ENCODE measurements around the gene STYX. TPM values are rescaled to one million over a fixed set of nuclear protein-coding genes. Genes with fewer than 3 reads are reported as not detected.

The STYX gene
- total and polyA plus RNA-seq, 10 of the 15 experiments (the other 5 are each of a cell fraction or from before 2014, with no cell fraction given), result 5.0 to 15.3 (median 9.5) TPM

DNA sequence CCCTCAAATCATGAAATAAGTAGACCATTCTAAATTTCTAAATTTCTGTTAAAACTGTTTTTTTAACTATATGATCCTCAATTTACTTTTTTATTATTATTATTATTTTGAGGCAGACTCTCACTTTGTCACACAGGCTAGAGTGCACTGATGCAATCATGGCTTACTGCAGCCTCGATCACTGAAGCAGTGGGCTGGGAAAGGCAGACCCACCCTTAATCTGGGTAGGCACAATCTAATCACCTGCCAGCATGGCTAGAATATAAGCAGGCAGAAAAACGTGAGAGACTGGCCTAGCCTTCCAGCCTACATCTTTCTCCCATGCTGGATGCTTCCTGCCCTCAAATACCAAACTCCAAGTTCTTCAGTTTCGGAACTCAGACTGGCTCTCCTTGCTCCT lies 36.9 kb upstream of the STYX start:
- in situ Hi-C loops (cut with MboI) (no loop called here), intact Hi-C loops (cut with micrococcal nuclease; ENCODE audit: unreplicated experiment) (loop anchor here (5.0 to 10.0 kb wide), 2 partner anchors 94 to 148 kb away; no protein-coding TSS in a partner anchor)
- no peak overlapping the region for H2AFZ ChIP-seq (ENCODE audit: control insufficient read depth, low read depth, low read length)
- H3K4me3 ChIP-seq, result peak overlapping the region; percentile 85; the same call in 1 of the 2 replicates
- ChIA-PET RAD21 (ENCODE audit: unreplicated experiment) (interaction anchor here (1.0 kb wide), 1 partner anchor 49 kb away, joined by 3 read pairs; no protein-coding TSS in a partner anchor), POLR2A (no interaction called here), SMC1A (ENCODE audit: uncharacterized antibody, unreplicated experiment) (interaction anchor here (1.2 kb wide), 1 partner anchor 13 kb away, joined by 4 read pairs; no protein-coding TSS in a partner anchor), CTCF (interaction anchor here (1.3 kb wide), 1 partner anchor 13 kb away, joined by 4 read pairs; no protein-coding TSS in a partner anchor)
- peaks cover 0 to 4% of the 10 kb centered on the region in 2 experiments; a peak in 2 of 4 replicates for H3K36me3 ChIP-seq (ENCODE audit: control insufficient read depth in 2 of 2, insufficient read depth in 2 of 2, low read length in 1 of 2)
- H3K4me2 ChIP-seq (ENCODE audit: control insufficient read depth, insufficient read depth), result peak overlapping the region; percentile 77
- H3K4me1 ChIP-seq (ENCODE audit: control insufficient read depth, insufficient read depth, low read length), result 0 out of 2 replicates have a peak, but pooled peaks cover 3% of the 10 kb centered on the region
- DNase-seq (ENCODE audit: low read depth, low spot score), result no peak
- H3K27ac ChIP-seq (ENCODE audit: control insufficient read depth, insufficient read depth), result no peak overlapping the region
- H3K79me2 ChIP-seq (ENCODE audit: control insufficient read depth, insufficient read depth, low read length), result peaks cover 76% of the 10 kb centered on the region
- TF ChIP-seq, protein P1, sequence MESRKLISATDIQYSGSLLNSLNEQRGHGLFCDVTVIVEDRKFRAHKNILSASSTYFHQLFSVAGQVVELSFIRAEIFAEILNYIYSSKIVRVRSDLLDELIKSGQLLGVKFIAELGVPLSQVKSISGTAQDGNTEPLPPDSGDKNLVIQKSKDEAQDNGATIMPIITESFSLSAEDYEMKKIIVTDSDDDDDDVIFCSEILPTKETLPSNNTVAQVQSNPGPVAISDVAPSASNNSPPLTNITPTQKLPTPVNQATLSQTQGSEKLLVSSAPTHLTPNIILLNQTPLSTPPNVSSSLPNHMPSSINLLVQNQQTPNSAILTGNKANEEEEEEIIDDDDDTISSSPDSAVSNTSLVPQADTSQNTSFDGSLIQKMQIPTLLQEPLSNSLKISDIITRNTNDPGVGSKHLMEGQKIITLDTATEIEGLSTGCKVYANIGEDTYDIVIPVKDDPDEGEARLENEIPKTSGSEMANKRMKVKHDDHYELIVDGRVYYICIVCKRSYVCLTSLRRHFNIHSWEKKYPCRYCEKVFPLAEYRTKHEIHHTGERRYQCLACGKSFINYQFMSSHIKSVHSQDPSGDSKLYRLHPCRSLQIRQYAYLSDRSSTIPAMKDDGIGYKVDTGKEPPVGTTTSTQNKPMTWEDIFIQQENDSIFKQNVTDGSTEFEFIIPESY (IDR thresholded peaks at IDR 0.05), result no peak
- no peak for TF ChIP-seq RB1 (IDR thresholded peaks at IDR 0.05; ENCODE audit: borderline replicate concordance)
- TF ChIP-seq RBBP5 (conservative IDR thresholded peaks at IDR 0.05), result no peak
- TF ChIP-seq, protein P2, sequence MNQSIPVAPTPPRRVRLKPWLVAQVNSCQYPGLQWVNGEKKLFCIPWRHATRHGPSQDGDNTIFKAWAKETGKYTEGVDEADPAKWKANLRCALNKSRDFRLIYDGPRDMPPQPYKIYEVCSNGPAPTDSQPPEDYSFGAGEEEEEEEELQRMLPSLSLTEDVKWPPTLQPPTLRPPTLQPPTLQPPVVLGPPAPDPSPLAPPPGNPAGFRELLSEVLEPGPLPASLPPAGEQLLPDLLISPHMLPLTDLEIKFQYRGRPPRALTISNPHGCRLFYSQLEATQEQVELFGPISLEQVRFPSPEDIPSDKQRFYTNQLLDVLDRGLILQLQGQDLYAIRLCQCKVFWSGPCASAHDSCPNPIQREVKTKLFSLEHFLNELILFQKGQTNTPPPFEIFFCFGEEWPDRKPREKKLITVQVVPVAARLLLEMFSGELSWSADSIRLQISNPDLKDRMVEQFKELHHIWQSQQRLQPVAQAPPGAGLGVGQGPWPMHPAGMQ (IDR thresholded peaks at IDR 0.05; ENCODE audit: borderline replicate concordance), result no peak
- TF ChIP-seq, protein P3, sequence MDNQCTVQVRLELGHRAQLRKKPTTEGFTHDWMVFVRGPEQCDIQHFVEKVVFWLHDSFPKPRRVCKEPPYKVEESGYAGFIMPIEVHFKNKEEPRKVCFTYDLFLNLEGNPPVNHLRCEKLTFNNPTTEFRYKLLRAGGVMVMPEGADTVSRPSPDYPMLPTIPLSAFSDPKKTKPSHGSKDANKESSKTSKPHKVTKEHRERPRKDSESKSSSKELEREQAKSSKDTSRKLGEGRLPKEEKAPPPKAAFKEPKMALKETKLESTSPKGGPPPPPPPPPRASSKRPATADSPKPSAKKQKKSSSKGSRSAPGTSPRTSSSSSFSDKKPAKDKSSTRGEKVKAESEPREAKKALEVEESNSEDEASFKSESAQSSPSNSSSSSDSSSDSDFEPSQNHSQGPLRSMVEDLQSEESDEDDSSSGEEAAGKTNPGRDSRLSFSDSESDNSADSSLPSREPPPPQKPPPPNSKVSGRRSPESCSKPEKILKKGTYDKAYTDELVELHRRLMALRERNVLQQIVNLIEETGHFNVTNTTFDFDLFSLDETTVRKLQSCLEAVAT (IDR thresholded peaks at IDR 0.05), result no peak
- no peak for TF ChIP-seq TCF3 (IDR thresholded peaks at IDR 0.05; ENCODE audit: borderline replicate concordance, insufficient read depth, low read depth, low read length)
- TF ChIP-seq NRF1 (conservative IDR thresholded peaks at IDR 0.05; ENCODE audit: low read depth, low read length), result no peak
- no TSS peak for BruUV-seq (replicated peaks)
- no peak for ATAC-seq
- 76% methylated on average over 3 of the region's 3 CpGs for WGBS (ENCODE audit: insufficient coverage, insufficient replicate concordance, low lambda C conversion rate, missing lambda C conversion rate)
- peaks cover 7% of the 10 kb centered on the region for H4K20me1 ChIP-seq (ENCODE audit: control insufficient read depth, insufficient read depth)
- no peaks in the 10 kb centered on the region for H3K9me3 ChIP-seq (replicated peaks; ENCODE audit: control insufficient read depth, insufficient read depth, low read length)
- H3K9ac ChIP-seq (ENCODE audit: control insufficient read depth, insufficient read depth, low read length), result peak overlapping the region; percentile 37; the same call in 1 of the 2 replicates
- H3K27me3 ChIP-seq (replicated peaks in 1 of 2; ENCODE audit: control insufficient read depth in 2 of 2, insufficient read depth in 2 of 2, low read length in 1 of 2), result no peaks in the 10 kb centered on the region
- FAIRE-seq, result no peak

All from GM12878 (cell line).